H1 (cell line): ENCODE measurements around the gene MSH5. TPM values are rescaled to one million over a fixed set of nuclear protein-coding genes. Genes with fewer than 3 reads are reported as not detected.

Experiments
- POLR2AphosphoS5 ChIP-seq: IDR thresholded peaks from 2 replicates; pipeline ENCODE4 v1.6.1; 2011; ENCODE audit warnings: low read depth, low read length
- SRF ChIP-seq: IDR thresholded peaks from 2 replicates; pipeline ENCODE4 v1.6.1; 2011; ENCODE audit warnings: mild to moderate bottlenecking, low read depth, low read length, moderate library complexity
- polyA plus RNA-seq, 7 experiments: library from polyadenylated mRNA; depleted of rRNA in 3 of 7; stranded (reverse) in 5 of 7; unstranded in 2 of 7; fragments of >200 nt in 5 of 7; fragments of 200-250 nt in 2 of 7; gene quantifications; 1 replicate in 5 of 7; 2 replicates in 1 of 7; 4 replicates in 1 of 7; pipeline versions ENCODE4 v1.2.1 to v1.2.3, GENCODE V29; 2011 to 2013; ENCODE audit warnings: missing spikeins in 2 of 7, mixed read lengths in 2 of 7
- total RNA-seq: library from RNA; stranded (reverse); fragmentation: NEBNext Ultra II Directional; extraction: Animal tissue kit (Norgen Biotek cat#: 25700); gene quantifications from 2 replicates; pipeline ENCODE4 v1.2.1, GENCODE V29; 2021

The MSH5 gene
- total and polyA plus RNA-seq, 2 of the 8 experiments (the other 6 are each of a cell fraction or from before 2014, with no cell fraction given): 25.3 to 26.5 TPM

- TF ChIP-seq SRF (no peak), POLR2AphosphoS5 (no peak)
Observed at GRCh38 chr6:31719001-31719400, 20.8 kb upstream of the MSH5 start (continued).
